ENCODE data around the gene TDP2.

Gene TDP2

GRCh38 chr6:24600903-24601302 lies 65.8 kb downstream of the TDP2 start:
- Histone ChIP-seq H3K27ac (ENCODE audit: low read depth, low read length) (no peak overlapping the region), H2AFZ (ENCODE audit: low read length, unreplicated experiment) (no peak overlapping the region), H3K4me3 (ENCODE audit: low read depth, low read length) (no peak overlapping the region), H3K27me3 (ENCODE audit: insufficient read depth, low read length) (peaks cover 4% of the 10 kb centered on the region), H3K36me3 (ENCODE audit: insufficient read depth, low read length) (no peaks in the 10 kb centered on the region), H3K79me2 (ENCODE audit: control insufficient read depth, insufficient read depth, low read length, unreplicated experiment) (no peaks in the 10 kb centered on the region), H3K4me1 (ENCODE audit: control insufficient read depth, insufficient read depth, low read length, unreplicated experiment) (no peaks in the 10 kb centered on the region)

Measured in ACC112 (cell line).